Neural cell (in vitro differentiated cells): ENCODE data around the gene KCNAB1. TPM values are rescaled to one million over a fixed set of nuclear protein-coding genes. Genes with fewer than 3 reads are reported as not detected.

Experiments used
- H2AFZ ChIP-seq: fragments of 200-600, 300-800 bp; sonication (generic), shearing (Covaris generic); 2 replicates; pipeline ENCODE4 v1.6.0; 2014; ENCODE audit warnings: low read depth, mild to moderate bottlenecking, antibody characterized with exemption, low read length, moderate library complexity
- H3F3A ChIP-seq: fragments of 200-600 bp; shearing (Covaris generic); 2 replicates; pipeline ENCODE4 v1.6.1; 2016; ENCODE audit warnings: mild to moderate bottlenecking, moderate library complexity, mixed read lengths, antibody characterized with exemption, low read length; ENCODE audit not compliant: insufficient read depth, poor library complexity, severe bottlenecking
- H3K27ac ChIP-seq: fragments of 200-600, 300-800 bp; sonication (generic), shearing (Covaris generic); 2 replicates; pipeline ENCODE4 v1.5.1; 2014; ENCODE audit warnings: mild to moderate bottlenecking, low read length, moderate library complexity
- H3K27me3 ChIP-seq: fragments of 300-800, 200-600 bp; sonication (generic), shearing (Covaris generic); 2 replicates; pipeline ENCODE4 v1.6.0; 2014; ENCODE audit warnings: mild to moderate bottlenecking, low read depth, low read length, moderate library complexity; ENCODE audit not compliant: insufficient read depth
- H3K36me3 ChIP-seq: fragments of 300-800, 200-600 bp; sonication (generic), shearing (Covaris generic); 2 replicates; pipeline ENCODE4 v1.5.1; 2014; ENCODE audit warnings: mild to moderate bottlenecking, antibody characterized with exemption, low read length, moderate library complexity; ENCODE audit not compliant: insufficient read depth
- H3K4me2 ChIP-seq: fragments of 300-800, 200-600 bp; sonication (generic), shearing (Covaris generic); 2 replicates; pipeline ENCODE4 v1.6.0; 2014; ENCODE audit warnings: mild to moderate bottlenecking, low read length
- H3K4me3 ChIP-seq: fragments of 300-800, 200-600 bp; sonication (generic), shearing (Covaris generic); 2 replicates; pipeline ENCODE4 v1.5.1; 2014; ENCODE audit warnings: mild to moderate bottlenecking, low read length, moderate library complexity
- H3K79me2 ChIP-seq: fragments of 200-600 bp; shearing (Covaris generic); replicated peaks from 2 replicates; pipeline ENCODE4 v1.6.0; 2014; ENCODE audit warnings: mild to moderate bottlenecking, low read length, moderate library complexity; ENCODE audit not compliant: insufficient read depth
- H3K9ac ChIP-seq: fragments of 300-800, 200-600 bp; sonication (generic), shearing (Covaris generic); 2 replicates; pipeline ENCODE4 v1.6.1; 2016; ENCODE audit warnings: mild to moderate bottlenecking, low read length, mixed read lengths
- H3K9me2 ChIP-seq: fragments of 200-600 bp; shearing (Covaris generic); 2 replicates; pipeline ENCODE4 v1.6.1; 2016; ENCODE audit warnings: mild to moderate bottlenecking, low read length, mixed read lengths; ENCODE audit not compliant: insufficient read depth
- H3K9me3 ChIP-seq: fragments of 200-600, 300-800 bp; sonication (generic), shearing (Covaris generic); 2 replicates; pipeline ENCODE4 v1.6.1; 2016; ENCODE audit warnings: mild to moderate bottlenecking, mixed run types, low read length, moderate library complexity, mixed read lengths
- H4K20me1 ChIP-seq: fragments of 200-600 bp; shearing (Covaris generic); 2 replicates; pipeline ENCODE4 v1.6.1; 2016; ENCODE audit warnings: mild to moderate bottlenecking, mixed run types; ENCODE audit not compliant: insufficient read depth
- CTCF ChIP-seq: fragments of 450-650 bp; IDR thresholded peaks from 2 replicates; pipeline ENCODE4 v1.5.1; 2014; ENCODE audit warnings: antibody characterized with exemption, mild to moderate bottlenecking, moderate library complexity; ENCODE audit not compliant: poor library complexity, severe bottlenecking
- EP300 ChIP-seq: fragments of 450-650 bp; conservative IDR thresholded peaks from 2 replicates; pipeline ENCODE4 v1.6.1; 2014; ENCODE audit warnings: antibody characterized with exemption, mild to moderate bottlenecking, moderate library complexity; ENCODE audit not compliant: poor library complexity, severe bottlenecking
- EZH2 ChIP-seq: fragments of 200-600, 300-800 bp; shearing (Covaris generic), sonication (generic); IDR thresholded peaks from 2 replicates; pipeline ENCODE4 v1.6.1; 2014; ENCODE audit warnings: antibody characterized with exemption, low read length, borderline replicate concordance, mild to moderate bottlenecking; ENCODE audit not compliant: insufficient read depth, poor library complexity, severe bottlenecking
- MXI1 ChIP-seq: fragments of 450-650 bp; conservative IDR thresholded peaks from 2 replicates; pipeline ENCODE4 v1.6.1; 2014; ENCODE audit warnings: antibody characterized with exemption, mild to moderate bottlenecking; ENCODE audit not compliant: poor library complexity, severe bottlenecking
- POLR2AphosphoS5 ChIP-seq: IDR thresholded peaks from 2 replicates; pipeline ENCODE4 v1.6.1; 2012
- RAD21 ChIP-seq: fragments of 450-650 bp; conservative IDR thresholded peaks from 2 replicates; pipeline ENCODE4 v1.6.1; 2014; ENCODE audit warnings: antibody characterized with exemption, mild to moderate bottlenecking, moderate library complexity
- REST ChIP-seq: IDR thresholded peaks from 2 replicates; pipeline ENCODE4 v1.6.1; 2012; ENCODE audit warnings: borderline replicate concordance
- SMC3 ChIP-seq: fragments of 450-650 bp; conservative IDR thresholded peaks from 2 replicates; pipeline ENCODE4 v1.6.1; 2014; ENCODE audit warnings: antibody characterized with exemption, mild to moderate bottlenecking, moderate library complexity; ENCODE audit not compliant: poor library complexity
- TAF1 ChIP-seq: IDR thresholded peaks from 2 replicates; pipeline ENCODE4 v1.6.1; 2012; ENCODE audit warnings: low read depth
- polyA plus RNA-seq: library from polyadenylated mRNA; depleted of rRNA; stranded (reverse); fragments of >200 nt; gene quantifications from 2 replicates; pipeline ENCODE4 v1.2.3, GENCODE V29; 2014

Gene KCNAB1
- polyA plus RNA-seq, 1 donor from 2014 or later, result 14.9 TPM

DNA sequence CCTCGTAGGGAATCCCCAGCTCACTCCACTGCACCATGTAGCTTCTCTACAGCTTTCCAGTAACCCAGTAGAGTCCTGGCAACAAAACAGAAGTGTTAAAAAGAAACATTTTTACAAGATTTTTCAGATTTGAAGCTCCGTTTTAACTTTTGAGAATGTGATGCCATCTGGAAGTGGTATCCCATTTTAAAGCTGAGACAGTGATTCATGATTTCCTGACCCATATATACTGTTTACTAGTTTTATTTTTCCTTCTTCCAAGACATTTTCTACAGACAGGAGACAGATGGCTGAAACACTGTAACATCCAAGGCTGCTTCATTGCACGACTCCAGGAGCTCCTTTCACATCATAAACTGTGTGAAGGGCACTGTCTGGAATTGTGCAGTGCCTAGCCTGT lies 30.3 kb upstream of the KCNAB1 start:
- no peaks in the 10 kb centered on the region for H3K27me3 ChIP-seq
- H3K27ac ChIP-seq, result no peak overlapping the region
- no peak overlapping the region for H3K4me2 ChIP-seq
- H3K9me3 ChIP-seq, result no peaks in the 10 kb centered on the region
- H3K79me2 ChIP-seq, result no peaks in the 10 kb centered on the region
- H4K20me1 ChIP-seq, result no peaks in the 10 kb centered on the region
- no peaks in the 10 kb centered on the region for H3K9me2 ChIP-seq
- TF ChIP-seq CTCF (no peak), RAD21 (no peak), REST (no peak)
- no peak overlapping the region for H3K4me3 ChIP-seq
- H3K9ac ChIP-seq, result no peak overlapping the region
- no peaks in the 10 kb centered on the region for H3F3A ChIP-seq
- no peak overlapping the region for H2AFZ ChIP-seq
- no peaks in the 10 kb centered on the region for H3K36me3 ChIP-seq

- Histone ChIP-seq H3F3A (no peaks in the 10 kb centered on the region), H3K9ac (no peak overlapping the region), H3K4me3 (no peak overlapping the region), H3K4me2 (no peak overlapping the region), H4K20me1 (no peaks in the 10 kb centered on the region), H3K79me2 (no peaks in the 10 kb centered on the region), H2AFZ (no peak overlapping the region), H3K9me3 (no peaks in the 10 kb centered on the region), H3K9me2 (no peaks in the 10 kb centered on the region), H3K27ac (no peak overlapping the region), H3K36me3 (no peaks in the 10 kb centered on the region), H3K27me3 (no peaks in the 10 kb centered on the region)
- TF ChIP-seq REST (no peak), MXI1 (no peak), CTCF (no peak), SMC3 (no peak), TAF1 (no peak), EP300 (peak; percentile 51), RAD21 (no peak), POLR2AphosphoS5 (peak; percentile 55), EZH2 (no peak)
Measured at GRCh38 chr3:156093964-156094363, 26.4 kb upstream of the KCNAB1 start.
